B cell (primary cell): Measurements from ENCODE around the gene AGPAT3.

Experiments used
- CTCF ChIP-seq: fragments of 200-600 bp; IDR thresholded peaks from one replicate; pipeline ENCODE4 v1.8.0; 2022; ENCODE audit warnings: antibody characterized with exemption, mild to moderate bottlenecking
- EZH2 ChIP-seq: IDR thresholded peaks from 2 replicates; pipeline ENCODE4 v1.6.1; 2012; ENCODE audit warnings: borderline replicate concordance, low read depth, mild to moderate bottlenecking, moderate library complexity, low read length; ENCODE audit not compliant: insufficient read depth, poor library complexity, severe bottlenecking

- TF ChIP-seq CTCF: no peak
- no peak for TF ChIP-seq EZH2
These were observed 170.2 kb downstream of the AGPAT3 start for GRCh38 chr21:44035244-44035643.
